Measurements from ENCODE around the gene MKNK2.
"Not testable (repeated sequence)": the region's sequence is repeated elsewhere in the genome, so short reads cannot be mapped to it uniquely, and the experiment has no call there.

The MKNK2 gene

GRCh38 chr19:2050991-2051772 is at the start of gene MKNK2:
TSS of gene MKNK2 (minus strand) at chr19:2051244. CDS start at chr19:2050851, 393 bp downstream.
- peak; percentile 60 for DNase-seq

DNA sequence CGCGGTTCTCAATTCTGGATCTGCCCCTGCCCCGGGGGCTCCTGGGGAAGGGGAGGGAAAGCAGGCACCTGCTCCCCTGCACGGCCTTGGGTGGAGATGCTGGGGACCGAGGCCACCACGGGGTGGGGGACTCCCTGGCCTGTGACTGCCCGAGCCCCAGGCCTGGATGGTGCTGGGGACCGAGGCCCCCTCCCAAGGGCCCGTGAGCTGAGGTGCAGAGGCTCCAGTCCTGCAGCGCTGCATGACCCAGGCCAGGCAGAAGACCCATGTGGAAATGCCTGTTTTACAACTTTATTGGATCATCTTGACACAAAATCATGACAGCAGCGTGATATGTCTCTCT is 49.6 kb upstream of the MKNK2 start:
- DNase-seq = no peak

DNA sequence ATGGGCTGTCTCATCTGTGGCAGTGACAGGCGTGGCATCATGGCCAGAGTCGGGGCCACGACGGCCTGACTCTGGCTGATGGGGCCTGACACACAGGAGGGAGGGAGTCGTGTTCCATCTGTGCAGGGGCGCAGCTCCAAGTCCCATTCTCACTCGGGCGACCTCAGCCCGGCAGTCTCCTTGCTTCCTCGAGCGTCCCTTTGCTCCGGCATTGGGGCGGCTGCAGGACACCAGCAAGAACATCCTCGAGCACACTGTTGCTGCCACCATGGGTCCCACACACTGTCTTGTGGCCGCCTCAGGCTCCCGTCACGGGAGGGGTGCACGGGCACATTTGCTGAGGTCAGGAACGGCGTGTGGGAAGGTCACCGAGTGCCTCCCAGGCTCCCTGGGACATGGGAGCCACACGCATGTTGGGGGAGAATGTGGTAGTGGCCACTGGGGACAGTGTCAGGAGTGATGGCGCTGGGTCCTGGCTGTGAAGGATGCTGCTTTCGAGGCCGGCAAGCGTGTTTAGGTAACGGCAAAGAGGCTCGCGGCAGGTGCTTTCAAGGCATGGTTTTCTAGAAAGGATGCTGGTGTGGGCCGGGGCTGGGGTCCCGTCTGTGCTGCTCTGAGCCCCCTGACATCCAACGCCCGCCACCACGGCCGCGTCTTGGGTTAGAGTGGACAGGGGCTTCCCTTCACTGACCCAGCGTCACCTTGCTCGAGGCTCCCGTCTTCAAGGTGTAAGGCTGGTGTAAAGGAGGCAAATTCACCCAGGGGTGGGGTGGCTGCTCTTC is 49.1 kb upstream of the MKNK2 start:
- DNase-seq = no peak

- no peak for DNase-seq
Measured at GRCh38 chr19:2099054-2099501, 48.0 kb upstream of the MKNK2 start.

DNA sequence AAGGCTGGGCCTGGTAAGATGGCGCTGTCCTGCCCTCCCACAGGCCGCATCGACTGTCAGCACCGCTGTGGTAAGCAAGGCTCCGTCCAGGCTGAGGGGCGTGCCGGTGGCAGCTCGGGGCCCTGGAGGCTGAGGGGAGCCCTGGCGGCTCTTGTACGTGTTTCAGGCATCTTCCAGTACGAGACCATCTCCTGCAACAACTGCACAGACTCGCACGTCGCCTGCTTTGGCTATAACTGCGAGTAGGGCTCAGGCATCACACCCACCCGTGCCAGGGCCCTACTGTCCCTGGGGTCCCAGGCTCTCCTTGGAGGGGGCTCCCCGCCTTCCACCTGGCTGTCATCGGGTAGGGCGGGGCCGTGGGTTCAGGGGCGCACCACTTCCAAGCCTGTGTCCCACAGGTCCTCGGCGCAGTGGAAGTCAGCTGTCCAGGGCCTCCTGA is 46.9 kb upstream of the MKNK2 start:
- no peak for DNase-seq

GRCh38 chr19:2097203-2097885 is 46.3 kb upstream of the MKNK2 start:
- no peak for DNase-seq

- DNase-seq = peak; percentile 78
Measured at GRCh38 chr19:2096480-2097202, 45.6 kb upstream of the MKNK2 start, which contains the start of gene IZUMO4. TSS of gene IZUMO4 (plus strand) at chr19:2096915. CDS start at chr19:2096946, 31 bp downstream.

DNA sequence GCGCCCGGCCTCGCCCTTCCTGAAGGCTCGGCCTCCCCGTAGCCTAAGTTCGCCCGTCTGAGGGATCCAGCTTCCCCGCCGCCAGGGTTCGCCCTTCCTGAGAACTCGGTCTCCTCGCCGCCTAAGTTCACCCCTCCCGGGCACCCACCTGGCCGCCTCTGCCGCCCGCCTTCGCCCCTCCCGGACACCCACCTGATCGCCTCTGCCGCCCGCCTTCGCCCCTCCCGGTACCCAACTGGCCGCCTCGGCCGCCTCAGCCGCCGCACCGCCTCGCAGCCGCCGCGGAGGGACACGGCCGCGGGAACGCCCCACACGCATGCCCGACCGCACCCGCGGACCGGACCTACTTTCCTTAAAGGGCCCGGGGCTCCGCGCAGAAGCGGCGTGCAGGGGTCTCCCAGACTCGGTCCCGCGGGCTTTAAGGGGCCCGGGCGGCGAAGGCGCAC is 45.0 kb upstream of the MKNK2 start, which contains the start of gene MOB3A:
Gene MOB3A, minus strand, starts transcription at position 293 of the 446 bp plus-strand sequence. CDS start 17,766 bp downstream, outside the sequence.
- peak; percentile 76 for DNase-seq

DNA sequence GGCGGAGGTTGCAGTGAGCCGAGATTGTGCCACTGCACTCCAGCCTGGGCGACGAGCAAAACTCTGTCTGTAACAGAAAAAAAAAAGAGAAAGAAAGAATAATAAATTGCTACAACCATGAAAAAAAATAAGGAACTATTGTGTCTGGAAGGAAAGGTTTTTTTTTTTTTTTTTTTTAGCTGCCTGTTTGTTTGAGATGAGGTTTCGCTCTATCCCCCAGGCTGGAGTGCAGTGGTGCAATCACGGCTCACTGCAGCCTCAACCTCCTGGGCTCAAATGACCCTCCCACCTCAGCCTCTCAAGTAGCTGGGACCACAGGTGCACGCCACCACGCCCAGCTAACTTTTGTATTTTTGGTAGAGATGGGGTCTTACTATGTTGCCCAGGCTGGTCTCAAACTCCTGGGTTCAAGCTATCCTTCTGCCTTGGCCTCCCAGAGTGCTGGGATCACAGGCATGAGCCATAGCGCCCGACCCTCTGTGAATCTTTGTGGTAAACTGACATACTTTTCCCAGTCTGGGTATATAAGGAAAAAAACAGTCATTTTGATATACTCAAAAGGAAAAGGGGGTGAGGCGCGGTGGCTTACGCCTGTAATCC is 41.0 kb upstream of the MKNK2 start:
- DNase-seq = not testable (repeated sequence)

GRCh38 chr19:2089727-2090053 is 38.6 kb upstream of the MKNK2 start:
- no peak for DNase-seq

- no peak for DNase-seq
Measured at GRCh38 chr19:2089001-2089711, 38.1 kb upstream of the MKNK2 start.

- DNase-seq = no peak
Measured at GRCh38 chr19:2087621-2088100, 36.6 kb upstream of the MKNK2 start.

- not testable (repeated sequence) for DNase-seq
Measured at GRCh38 chr19:2086695-2087620, 35.9 kb upstream of the MKNK2 start.

DNA sequence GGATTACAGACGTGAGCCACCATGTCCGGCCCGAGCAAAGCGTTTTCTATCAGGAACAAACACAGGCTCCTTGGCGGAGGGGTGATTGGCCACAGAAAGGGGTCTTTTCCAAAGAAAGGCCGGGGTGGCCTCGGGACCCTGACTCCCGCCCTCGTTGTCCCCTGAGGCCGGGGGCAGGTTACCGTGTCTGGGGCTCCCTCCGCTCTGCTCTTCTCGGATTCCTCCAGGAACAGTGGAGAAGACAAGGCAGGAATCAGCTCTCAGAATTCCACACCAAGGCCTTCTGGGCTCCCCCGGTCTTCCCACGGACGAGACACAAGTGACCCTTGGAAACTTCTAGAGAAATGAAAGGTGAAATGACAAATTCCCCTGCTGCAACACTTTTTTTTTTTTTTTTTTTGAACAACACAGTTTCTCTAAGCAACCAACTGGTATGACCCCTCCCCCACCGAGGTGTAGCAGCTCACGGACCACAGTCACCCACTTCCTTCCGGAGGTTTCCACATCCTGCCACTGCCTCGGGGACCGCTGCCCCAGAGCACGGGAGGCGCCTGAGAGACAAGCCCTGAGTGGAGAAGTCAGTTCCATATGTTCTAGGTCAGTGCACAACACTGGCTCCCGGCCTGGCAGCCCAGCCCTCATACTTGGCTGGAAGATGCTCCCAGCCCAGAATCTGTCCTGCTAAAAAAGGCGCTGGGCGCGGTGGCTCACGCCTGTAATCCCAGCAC is 34.1 kb upstream of the MKNK2 start:
- no peak for DNase-seq

DNA sequence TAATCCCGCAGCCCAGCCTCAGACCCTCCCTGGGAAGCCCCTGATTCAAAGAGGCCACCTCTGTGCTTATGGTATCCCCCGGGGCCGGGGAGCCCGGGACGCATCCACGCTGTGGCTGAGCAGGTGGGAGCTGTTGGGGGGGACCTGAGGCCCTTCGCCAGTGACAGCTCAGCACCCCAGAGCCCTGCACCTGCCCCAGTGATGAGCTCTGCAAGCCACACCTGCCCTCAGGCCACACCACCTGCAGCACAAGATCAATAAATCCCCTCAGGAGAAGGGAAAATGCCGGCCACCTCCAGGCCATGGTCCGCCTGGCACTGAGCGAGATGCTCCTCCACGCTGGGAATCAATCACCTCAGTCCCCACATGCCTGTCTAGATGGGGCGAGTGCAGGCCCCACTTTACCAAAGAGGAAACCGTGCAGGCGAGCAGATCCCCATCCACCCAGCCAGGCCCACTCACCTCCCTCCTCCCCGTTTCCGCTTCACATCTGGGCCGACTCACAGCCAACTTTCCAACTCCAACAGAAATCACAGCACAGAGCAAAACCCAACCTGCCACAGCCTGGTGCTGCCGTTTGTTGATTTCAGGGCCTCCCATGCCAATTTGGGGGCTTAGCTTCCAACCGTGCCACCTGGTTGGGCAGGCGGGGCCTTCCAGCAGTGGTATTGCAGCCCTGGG is 32.3 kb upstream of the MKNK2 start:
- no peak for DNase-seq

GRCh38 chr19:2081873-2082810 is 31.1 kb upstream of the MKNK2 start:
- no peak for DNase-seq

- no peak for DNase-seq
Measured at GRCh38 chr19:2080336-2080988, 29.4 kb upstream of the MKNK2 start.
